CD4-positive, alpha-beta T cell (primary cell): Measurements from ENCODE around the gene REXO4. TPM values are rescaled to one million over a fixed set of nuclear protein-coding genes. Genes with fewer than 3 reads are reported as not detected.
A peak's percentile ranks its signal among the peaks of the same experiment; 100 is the strongest.

Experiments used
- ATAC-seq: fragments of 200-7000 bp; cut with Tn5 transposase; one replicate; pipeline ENCODE4 v1.10.0; 2022; ENCODE audit warnings: mild to moderate bottlenecking; ENCODE audit not compliant: poor library complexity
- CTCF ChIA-PET: fragments of 350-600 bp; sonication (Branson Sonifier 250); formaldehyde crosslinking; loops from one replicate; lab custom pipeline; 2021; ENCODE audit warnings: antibody characterized with exemption, inconsistent platforms; lab: Charles Lee
- POLR2A ChIA-PET: fragments of 350-600 bp; sonication (Branson Sonifier 250); formaldehyde crosslinking; loops from one replicate; lab custom pipeline; 2021; ENCODE audit warnings: antibody characterized with exemption, inconsistent platforms; lab: Charles Lee
- DNase-seq, 14 experiments: peaks; one replicate each; pipeline ENCODE4 v3.0.0-alpha.2; 2013 to 2020; ENCODE audit warnings: mixed read lengths in 2 of 14
- H3K27ac ChIP-seq, 2 donors: one replicate each; pipeline versions ENCODE4 v1.5.1 to v1.7.0; 2013; ENCODE audit warnings: low read length in 2 of 2, low read depth in 1 of 2, mild to moderate bottlenecking in 1 of 2
- H3K27me3 ChIP-seq, 2 experiments: 1 replicate in 1 of 2; 2 replicates in 1 of 2; pipeline versions ENCODE4 v1.6.1 to v1.7.0; 2013; ENCODE audit warnings: low read length in 2 of 2, control low read depth in 1 of 2, mild to moderate bottlenecking in 1 of 2, moderate library complexity in 1 of 2; ENCODE audit not compliant: insufficient read depth in 2 of 2, control insufficient read depth in 1 of 2
- H3K36me3 ChIP-seq: one replicate; pipeline ENCODE4 v1.6.1; 2013; ENCODE audit warnings: low read length, control low read depth; ENCODE audit not compliant: insufficient read depth
- H3K4me1 ChIP-seq: one replicate; pipeline ENCODE4 v1.6.1; 2013; ENCODE audit warnings: low read length, control low read depth; ENCODE audit not compliant: insufficient read depth
- H3K4me3 ChIP-seq: one replicate; pipeline ENCODE4 v1.5.1; 2013; ENCODE audit warnings: mild to moderate bottlenecking, low read length, moderate library complexity
- H3K9me3 ChIP-seq, 2 experiments: 1 replicate in 1 of 2; 2 replicates in 1 of 2; pipeline versions ENCODE4 v1.6.1 to v1.7.0; 2013; ENCODE audit warnings: low read length in 2 of 2, mild to moderate bottlenecking in 2 of 2, control low read depth in 1 of 2, moderate library complexity in 1 of 2; ENCODE audit not compliant: control insufficient read depth in 1 of 2, insufficient read depth in 1 of 2
- H3K27ac Mint-ChIP-seq: one replicate; pipeline ENCODE4 v1.8.0; 2020; ENCODE audit warnings: mixed read lengths
- H3K27me3 Mint-ChIP-seq: one replicate; pipeline ENCODE4 v1.8.0; 2021; ENCODE audit warnings: mixed read lengths
- H3K36me3 Mint-ChIP-seq: one replicate; pipeline ENCODE4 v1.8.0; 2021; ENCODE audit warnings: low read depth, mixed read lengths
- H3K4me1 Mint-ChIP-seq: one replicate; pipeline ENCODE4 v1.8.0; 2021; ENCODE audit warnings: low read depth, mixed read lengths
- H3K4me3 Mint-ChIP-seq: one replicate; pipeline ENCODE4 v1.8.0; 2020; ENCODE audit warnings: mild to moderate bottlenecking, mixed read lengths
- H3K9me3 Mint-ChIP-seq: one replicate; pipeline ENCODE4 v1.8.0; 2020; ENCODE audit warnings: mixed read lengths
- intact Hi-C, 2 experiments: fragments of 100-400 bp; cut with DNase I in 1 of 2; cut with micrococcal nuclease in 1 of 2; formaldehyde crosslinking; loops; one replicate each; pipeline versions ENCODE4 v1.15.1 to v1.9.0; 2023 to 2025; cut with DNase I, micrococcal nuclease
- total RNA-seq, 174 experiments: library from RNA in 2 of 174; stranded (reverse) in 2 of 174; gene quantifications; one replicate each; pipeline ENCODE4 v1.2.3 and lab custom pipeline; 2021 to 2026
- TF ChIP-seq, protein P1 (sequence below): fragments of 200-600 bp; IDR thresholded peaks from one replicate; pipeline ENCODE4 v1.8.0; 2022; ENCODE audit warnings: antibody characterized with exemption, mild to moderate bottlenecking

The REXO4 gene
- total RNA-seq, 2 experiments from 2014 or later, result 17.3 to 18.5 TPM

DNA sequence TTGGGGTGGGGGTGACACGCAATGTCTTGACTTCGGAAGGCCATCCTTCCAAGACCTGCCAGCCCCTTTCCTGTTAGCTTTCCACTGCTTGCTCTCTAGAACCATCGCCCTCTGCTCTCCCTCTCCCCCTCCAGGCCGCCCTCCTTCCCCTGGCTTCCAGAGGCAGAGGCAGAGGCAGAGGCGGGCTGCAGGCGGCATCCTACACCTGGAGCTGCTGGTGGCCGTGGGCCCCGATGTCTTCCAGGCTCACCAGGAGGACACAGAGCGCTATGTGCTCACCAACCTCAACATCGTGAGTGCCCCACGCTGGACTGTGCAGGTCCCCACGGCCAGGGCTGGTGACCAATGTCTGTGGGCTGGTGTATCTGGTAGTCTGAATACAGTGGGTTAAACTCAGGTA lies 6.4 kb upstream of the REXO4 start:
- Histone ChIP-seq H3K27ac (no peak overlapping the region), H3K36me3 (no peaks in the 10 kb centered on the region), H3K4me1 (peaks cover 5% of the 10 kb centered on the region), H3K9me3 (peaks cover 0 to 15% of the 10 kb centered on the region in 2 experiments), H3K27me3 (peaks cover 19 to 24% of the 10 kb centered on the region in 2 experiments), H3K4me3 (no peak overlapping the region)
- TF ChIP-seq, protein P1, sequence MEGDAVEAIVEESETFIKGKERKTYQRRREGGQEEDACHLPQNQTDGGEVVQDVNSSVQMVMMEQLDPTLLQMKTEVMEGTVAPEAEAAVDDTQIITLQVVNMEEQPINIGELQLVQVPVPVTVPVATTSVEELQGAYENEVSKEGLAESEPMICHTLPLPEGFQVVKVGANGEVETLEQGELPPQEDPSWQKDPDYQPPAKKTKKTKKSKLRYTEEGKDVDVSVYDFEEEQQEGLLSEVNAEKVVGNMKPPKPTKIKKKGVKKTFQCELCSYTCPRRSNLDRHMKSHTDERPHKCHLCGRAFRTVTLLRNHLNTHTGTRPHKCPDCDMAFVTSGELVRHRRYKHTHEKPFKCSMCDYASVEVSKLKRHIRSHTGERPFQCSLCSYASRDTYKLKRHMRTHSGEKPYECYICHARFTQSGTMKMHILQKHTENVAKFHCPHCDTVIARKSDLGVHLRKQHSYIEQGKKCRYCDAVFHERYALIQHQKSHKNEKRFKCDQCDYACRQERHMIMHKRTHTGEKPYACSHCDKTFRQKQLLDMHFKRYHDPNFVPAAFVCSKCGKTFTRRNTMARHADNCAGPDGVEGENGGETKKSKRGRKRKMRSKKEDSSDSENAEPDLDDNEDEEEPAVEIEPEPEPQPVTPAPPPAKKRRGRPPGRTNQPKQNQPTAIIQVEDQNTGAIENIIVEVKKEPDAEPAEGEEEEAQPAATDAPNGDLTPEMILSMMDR, result no peak
- H3K9me3 Mint-ChIP-seq, result no peaks in the 10 kb centered on the region
- H3K36me3 Mint-ChIP-seq, result no peaks in the 10 kb centered on the region
- no peak overlapping the region for H3K27ac Mint-ChIP-seq
- peaks cover 27% of the 10 kb centered on the region for H3K27me3 Mint-ChIP-seq
- intact Hi-C loops, result no loop called here
- H3K4me3 Mint-ChIP-seq, result no peak overlapping the region
- ChIA-PET POLR2A (no interaction called here), CTCF (no interaction called here)
- DNase-seq (no peak), ATAC-seq (no peak)
- H3K4me1 Mint-ChIP-seq, result peaks cover 12% of the 10 kb centered on the region

DNA sequence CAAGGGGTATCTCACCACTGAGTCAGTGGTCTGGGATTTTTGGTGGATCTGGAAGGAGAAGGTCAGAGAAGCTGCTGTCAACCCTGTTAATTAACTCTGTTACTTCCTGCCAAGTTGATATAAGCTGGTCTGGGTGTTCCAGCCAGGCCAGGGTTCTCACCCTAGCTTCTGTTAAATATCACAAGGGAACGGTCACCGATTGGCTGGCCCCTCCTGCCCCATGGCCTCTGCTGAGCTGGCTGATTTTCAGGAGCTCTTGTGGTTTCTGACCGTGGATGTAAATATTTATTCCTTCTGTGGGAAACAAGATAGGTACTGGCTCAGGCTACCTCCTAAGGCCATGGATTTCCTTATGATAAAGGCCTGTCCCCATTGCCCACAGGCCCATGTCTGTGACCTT lies 5.4 kb upstream of the REXO4 start:
- no peaks in the 10 kb centered on the region for H3K36me3 ChIP-seq
- ChIA-PET POLR2A (no interaction called here), CTCF (no interaction called here)
- H3K27me3 ChIP-seq, result peaks cover 19 to 23% of the 10 kb centered on the region in 2 experiments
- Mint-ChIP-seq H3K4me1 (peaks cover 15% of the 10 kb centered on the region), H3K27me3 (peaks cover 27% of the 10 kb centered on the region), H3K9me3 (no peaks in the 10 kb centered on the region), H3K27ac (no peak overlapping the region), H3K36me3 (no peaks in the 10 kb centered on the region), H3K4me3 (no peak overlapping the region)
- DNase-seq, result no peak
- peaks cover 13% of the 10 kb centered on the region for H3K4me1 ChIP-seq
- H3K9me3 ChIP-seq, result peaks cover 0 to 14% of the 10 kb centered on the region in 2 experiments
- no peak for ATAC-seq
- no peak overlapping the region for H3K4me3 ChIP-seq
- no peak overlapping the region for H3K27ac ChIP-seq
- TF ChIP-seq, protein P1, result no peak
- intact Hi-C loops, result no loop called here

DNA sequence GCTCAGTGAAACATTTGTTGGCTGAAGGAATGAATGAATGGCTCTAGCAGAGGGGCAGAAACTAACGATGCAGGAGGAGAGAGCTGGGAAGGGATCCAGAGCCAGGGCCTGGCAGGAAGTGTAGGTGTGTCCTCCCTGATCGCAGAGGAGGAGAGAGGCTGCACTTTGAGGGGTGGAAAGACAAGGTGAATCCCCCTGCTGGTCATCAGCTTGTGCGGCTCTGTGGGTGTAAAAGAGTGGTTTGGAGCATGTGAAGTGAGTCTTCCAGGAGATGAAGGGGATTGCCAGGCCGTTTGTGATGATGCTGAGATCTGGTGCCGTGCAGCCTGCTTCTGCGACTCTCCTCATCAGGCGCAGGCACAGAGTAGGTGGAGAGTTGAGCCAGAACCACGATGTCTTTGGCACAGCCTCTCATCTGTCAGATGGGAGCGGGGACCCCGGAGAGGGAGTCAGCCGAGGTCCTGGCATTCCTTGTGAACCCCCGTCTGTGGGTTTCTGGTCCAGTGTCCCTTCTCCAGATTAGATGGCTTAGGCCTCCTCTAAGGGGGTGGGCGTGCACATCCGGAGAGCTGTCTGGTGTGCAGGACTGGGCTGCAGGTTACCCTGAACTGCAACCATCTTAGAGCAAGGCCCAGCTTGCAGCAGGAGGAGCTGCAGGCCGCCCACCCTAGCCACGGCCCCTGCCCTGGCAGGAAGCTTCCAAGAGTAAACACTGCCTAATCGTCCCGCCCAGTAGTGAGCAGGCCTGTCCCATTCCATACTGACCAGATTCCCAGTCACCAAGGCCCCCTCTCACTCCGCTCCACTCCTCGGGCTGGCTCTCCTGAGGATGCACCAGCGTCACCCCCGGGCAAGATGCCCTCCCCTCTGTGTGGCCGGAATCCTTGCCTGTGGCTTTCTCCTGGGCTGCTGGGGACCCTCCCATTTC lies 4.1 kb upstream of the REXO4 start, which contains the start of gene ADAMTS13:
ADAMTS13 (plus strand) TSS at position 753 of the 928 bp plus-strand sequence; CDS start at position 830, 77 bp downstream.
- no peak within 1 kb of the TSS for H3K27ac Mint-ChIP-seq
- Histone ChIP-seq H3K9me3 (peaks cover 0 to 11% of the 10 kb centered on the region in 2 experiments), H3K36me3 (peaks cover under 1% of the 10 kb centered on the region), H3K27me3 (peaks cover 13 to 14% of the 10 kb centered on the region in 2 experiments), H3K4me3 (no peak within 1 kb of the TSS), H3K27ac (no peak within 1 kb of the TSS), H3K4me1 (peaks cover 17% of the 10 kb centered on the region)
- intact Hi-C loops, result no loop called here
- POLR2A ChIA-PET, result interaction anchor here (0.6 kb wide), 1 partner anchor 450 kb away, joined by 3 read pairs; no protein-coding TSS in a partner anchor
- ATAC-seq, result no peak
- peaks cover 13% of the 10 kb centered on the region for H3K27me3 Mint-ChIP-seq
- CTCF ChIA-PET, result no interaction called here
- no peak within 1 kb of the TSS for H3K4me3 Mint-ChIP-seq
- H3K36me3 Mint-ChIP-seq, result peaks cover 10% of the 10 kb centered on the region
- TF ChIP-seq, protein P1, result no peak
- H3K4me1 Mint-ChIP-seq, result peaks cover 15% of the 10 kb centered on the region
- no peaks in the 10 kb centered on the region for H3K9me3 Mint-ChIP-seq
- DNase-seq, result peak in 3 of 14 experiments; percentile 5 to 67 (median 51)
